ENCODE data around the gene ME3.
A peak's percentile ranks its signal among the peaks of the same experiment; 100 is the strongest.

Gene ME3

GRCh38 chr11:86617502-86617901, 54.9 kb downstream of the ME3 start:
- DNase-seq = no peak

GRCh38 chr11:86615487-86615886, 56.9 kb downstream of the ME3 start:
- DNase-seq = no peak

GRCh38 chr11:86610559-86611341, 61.7 kb downstream of the ME3 start:
- no peak for DNase-seq

- no peak for DNase-seq
Measured at GRCh38 chr11:86608251-86608799, 64.1 kb downstream of the ME3 start.

- no peak for DNase-seq
Measured at GRCh38 chr11:86606836-86607481, 65.5 kb downstream of the ME3 start.

GRCh38 chr11:86606270-86606835, 66.1 kb downstream of the ME3 start:
- no peak for DNase-seq

- no peak for DNase-seq
Measured at GRCh38 chr11:86596861-86597586, 75.4 kb downstream of the ME3 start.

- DNase-seq = no peak
Measured at GRCh38 chr11:86595955-86596354, 76.5 kb downstream of the ME3 start.

- no peak for DNase-seq
Measured at GRCh38 chr11:86595451-86595850, 77.0 kb downstream of the ME3 start.

GRCh38 chr11:86594746-86595145, 77.7 kb downstream of the ME3 start:
- no peak for DNase-seq

GRCh38 chr11:86593833-86594232, 78.6 kb downstream of the ME3 start:
- no peak for DNase-seq

GRCh38 chr11:86592659-86593451, 79.6 kb downstream of the ME3 start:
- DNase-seq = peak; percentile 65

- DNase-seq = no peak
Measured at GRCh38 chr11:86592047-86592591, 80.3 kb downstream of the ME3 start.

- DNase-seq = no peak
Measured at GRCh38 chr11:86591631-86592030, 80.8 kb downstream of the ME3 start.

- DNase-seq = no peak
Measured at GRCh38 chr11:86589856-86590589, 82.4 kb downstream of the ME3 start.

- DNase-seq = no peak
Measured at GRCh38 chr11:86589204-86589603, 83.2 kb downstream of the ME3 start.

GRCh38 chr11:86588566-86589090, 83.8 kb downstream of the ME3 start:
- no peak for DNase-seq

GRCh38 chr11:86587264-86588193, 84.9 kb downstream of the ME3 start:
- no peak for DNase-seq

- no peak for DNase-seq
Measured at GRCh38 chr11:86586307-86586706, 86.1 kb downstream of the ME3 start.

- no peak for DNase-seq
Measured at GRCh38 chr11:86582898-86583297, 89.5 kb downstream of the ME3 start.

All from NCI-H1417 treated with DMSO at 0.1 percent for 48 hours (cell line).